Small intestine (tissue), 7 donors: ENCODE measurements around the gene TSPOAP1. TPM values are rescaled to one million over a fixed set of nuclear protein-coding genes. Genes with fewer than 3 reads are reported as not detected.

Experiments
- DNase-seq, 2 donors: peaks; one replicate each; pipeline versions ENCODE4 v3.0.0 to v3.0.0-alpha.2; 2013
- FAIRE-seq: peaks from 2 replicates; lab custom pipeline; 2012; peaks lifted over from hg19 to GRCh38; lab: Jason Lieb, UNC
- H3K27ac ChIP-seq, 3 donors: one replicate each; pipeline ENCODE4 v1.5.1; 2013; ENCODE audit warnings: low read length in 2 of 3, mild to moderate bottlenecking in 2 of 3, control low read depth in 1 of 3, inconsistent platforms in 1 of 3, low read depth in 1 of 3, moderate library complexity in 1 of 3
- H3K27me3 ChIP-seq, 3 donors: one replicate each; pipeline ENCODE4 v1.6.1; 2013; ENCODE audit warnings: low read length in 3 of 3, inconsistent platforms in 1 of 3; ENCODE audit not compliant: control insufficient read depth in 3 of 3, insufficient read depth in 3 of 3
- H3K36me3 ChIP-seq, 3 donors: one replicate each; pipeline ENCODE4 v1.6.1; 2013; ENCODE audit warnings: low read length in 3 of 3, inconsistent platforms in 1 of 3, low read depth in 1 of 3, mild to moderate bottlenecking in 1 of 3, moderate library complexity in 1 of 3; ENCODE audit not compliant: control insufficient read depth in 3 of 3, insufficient read depth in 2 of 3
- H3K4me1 ChIP-seq, 3 donors: one replicate each; pipeline ENCODE4 v1.6.1; 2013; ENCODE audit warnings: low read length in 2 of 3, inconsistent platforms in 1 of 3, low read depth in 1 of 3, mild to moderate bottlenecking in 1 of 3, moderate library complexity in 1 of 3; ENCODE audit not compliant: control insufficient read depth in 3 of 3, insufficient read depth in 2 of 3
- H3K4me3 ChIP-seq, 3 donors: one replicate each; pipeline ENCODE4 v1.5.1; 2013; ENCODE audit warnings: low read length in 3 of 3, control low read depth in 1 of 3, inconsistent platforms in 1 of 3, low read depth in 1 of 3, mild to moderate bottlenecking in 1 of 3, moderate library complexity in 1 of 3
- H3K9me3 ChIP-seq, 2 donors: one replicate each; pipeline ENCODE4 v1.6.1; 2013; ENCODE audit warnings: low read depth in 1 of 2, low read length in 1 of 2; ENCODE audit not compliant: control insufficient read depth in 2 of 2, insufficient read depth in 1 of 2
- WGBS, 3 donors: extraction: QIAGEN DNeasy Blood & Tissue Kit; methylation state at CpG; one replicate each; pipeline ENCODE4 v1.1.7; 2013; 5-methylcytosine and 5-hydroxymethylcytosine counted together
- polyA plus RNA-seq, 4 donors: library from polyadenylated mRNA; stranded (reverse) in 3 of 4; unstranded in 1 of 4; fragments of 200-250 nt in 3 of 4; fragments of 120-200 nt in 1 of 4; gene quantifications; one replicate each; pipeline versions ENCODE4 v1.2.1 to v1.2.3, GENCODE V29; 2013
- donor health status: healthy with polysubstance abuse.
- donor health status: control.
- donor health status: control.
- donor health status: Bipolar disorder and iron deficiency.
- donor health status: healthy.

Gene TSPOAP1
- polyA plus RNA-seq, 4 donors: 0.89 to 10.9 (median 2.6) TPM

DNA sequence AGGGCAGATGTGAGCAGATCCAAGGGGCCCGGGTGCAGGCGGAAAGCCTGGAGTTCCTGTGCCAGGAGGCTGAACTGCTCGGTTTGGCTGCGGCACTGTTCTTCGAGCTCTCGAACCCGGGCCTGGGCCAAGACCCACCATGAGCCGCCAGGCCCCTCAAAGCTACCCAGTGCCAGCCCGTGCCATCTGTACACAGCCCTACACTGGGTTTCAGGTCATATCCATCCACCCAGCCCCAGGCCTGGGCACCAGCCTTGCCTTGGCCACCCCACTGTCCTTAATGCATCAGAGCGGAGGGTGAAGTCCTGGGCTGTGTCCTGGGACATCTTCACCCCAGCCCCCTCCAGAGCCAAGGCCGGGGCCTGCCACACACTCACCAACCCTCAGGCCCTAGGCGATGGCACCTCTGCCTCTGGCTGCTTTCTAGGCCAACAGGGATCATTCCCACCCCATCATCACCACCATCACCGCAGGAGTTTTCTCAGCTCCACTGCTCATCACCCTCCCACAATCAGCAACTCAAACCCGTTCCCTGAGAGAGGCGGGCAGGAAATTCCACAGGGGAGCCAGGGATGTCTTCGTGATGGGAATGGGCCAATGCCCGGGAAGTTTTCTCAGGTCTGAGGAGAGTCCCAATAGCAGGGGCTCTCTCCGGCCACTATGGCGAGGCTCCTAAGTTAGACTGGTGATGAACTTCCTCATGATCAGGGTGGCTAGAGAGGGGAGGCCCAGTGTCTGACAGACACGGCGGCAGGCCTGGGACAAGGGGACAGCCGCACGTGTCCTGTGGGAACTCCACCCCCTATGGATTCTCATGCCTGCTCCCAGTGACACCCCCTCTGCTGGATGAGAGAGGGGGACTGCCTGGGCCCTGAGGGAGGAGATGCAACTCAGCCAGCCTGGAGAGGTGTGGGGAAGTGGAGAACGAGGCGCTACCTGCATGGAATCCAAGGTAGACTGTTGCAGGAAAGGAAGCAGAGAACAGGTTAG lies 9.1 kb downstream of the TSPOAP1 start:
- no peak for DNase-seq
- no peak for FAIRE-seq
- Histone ChIP-seq H3K36me3 (peaks cover 0 to 11% (median 0%) of the 10 kb centered on the region in 3 donors), H3K27ac (no peak overlapping the region), H3K27me3 (peaks cover 0 to 3% (median 0%) of the 10 kb centered on the region in 3 donors), H3K9me3 (no peaks in the 10 kb centered on the region), H3K4me1 (peaks cover 0 to 13% (median 0%) of the 10 kb centered on the region in 3 donors), H3K4me3 (no peak overlapping the region)
- whole genome bisulfite sequencing, 3 donors: 86 to 95% (median 91%) methylated on average over 25 of the region's 25 CpGs

DNA sequence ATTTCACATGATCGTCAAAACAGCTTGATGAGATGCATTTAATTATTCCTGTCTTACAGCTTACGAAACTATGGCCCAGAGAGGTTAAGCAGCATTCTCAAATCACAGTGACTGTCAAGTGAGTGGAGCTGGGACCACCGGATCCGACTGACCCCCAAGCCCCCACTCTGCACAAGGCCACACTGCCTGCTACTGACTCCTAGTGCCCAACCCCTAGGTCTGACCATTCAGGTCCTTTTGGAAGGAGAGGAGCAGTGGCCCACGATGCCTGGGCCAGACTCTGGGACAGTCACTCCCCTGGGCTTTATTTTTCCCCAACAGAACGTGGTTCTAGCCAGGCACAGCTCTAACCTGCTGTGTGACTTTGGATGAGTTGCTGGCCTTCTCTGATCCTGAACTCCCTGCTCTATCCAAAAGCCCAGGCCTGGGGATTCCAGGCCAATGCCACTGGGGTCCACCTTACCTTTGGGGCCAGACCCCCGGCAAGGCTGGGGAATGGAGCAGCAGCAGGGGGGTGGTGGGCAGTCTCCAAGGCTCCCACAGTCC lies 9.9 kb downstream of the TSPOAP1 start:
- Histone ChIP-seq H3K27ac (no peak overlapping the region), H3K36me3 (peaks cover 0 to 11% (median 0%) of the 10 kb centered on the region in 3 donors), H3K27me3 (no peaks in the 10 kb centered on the region), H3K4me3 (no peak overlapping the region), H3K4me1 (peaks cover 0 to 9% (median 0%) of the 10 kb centered on the region in 3 donors), H3K9me3 (no peaks in the 10 kb centered on the region)
- no peak for DNase-seq
- no peak for FAIRE-seq
- 85 to 87% (median 86%) methylated on average over 7 of the region's 7 CpGs for WGBS, 3 donors

- H3K36me3 ChIP-seq: peaks cover 0 to 11% (median 0%) of the 10 kb centered on the region in 3 donors
- H3K4me1 ChIP-seq: peaks cover 0 to 6% (median 0%) of the 10 kb centered on the region in 3 donors
- H3K4me3 ChIP-seq: no peak overlapping the region
- H3K27me3 ChIP-seq: no peaks in the 10 kb centered on the region
- peak overlapping the region in 2 of 3 donors; percentile 33 to 51 for H3K27ac ChIP-seq
- WGBS, 3 donors: 73 to 89% (median 75%) methylated on average over 9 of the region's 9 CpGs
- no peak for FAIRE-seq
- H3K9me3 ChIP-seq: no peaks in the 10 kb centered on the region
- DNase-seq: no peak
Observed at GRCh38 chr17:58318065-58318481, 10.5 kb downstream of the TSPOAP1 start.

DNA sequence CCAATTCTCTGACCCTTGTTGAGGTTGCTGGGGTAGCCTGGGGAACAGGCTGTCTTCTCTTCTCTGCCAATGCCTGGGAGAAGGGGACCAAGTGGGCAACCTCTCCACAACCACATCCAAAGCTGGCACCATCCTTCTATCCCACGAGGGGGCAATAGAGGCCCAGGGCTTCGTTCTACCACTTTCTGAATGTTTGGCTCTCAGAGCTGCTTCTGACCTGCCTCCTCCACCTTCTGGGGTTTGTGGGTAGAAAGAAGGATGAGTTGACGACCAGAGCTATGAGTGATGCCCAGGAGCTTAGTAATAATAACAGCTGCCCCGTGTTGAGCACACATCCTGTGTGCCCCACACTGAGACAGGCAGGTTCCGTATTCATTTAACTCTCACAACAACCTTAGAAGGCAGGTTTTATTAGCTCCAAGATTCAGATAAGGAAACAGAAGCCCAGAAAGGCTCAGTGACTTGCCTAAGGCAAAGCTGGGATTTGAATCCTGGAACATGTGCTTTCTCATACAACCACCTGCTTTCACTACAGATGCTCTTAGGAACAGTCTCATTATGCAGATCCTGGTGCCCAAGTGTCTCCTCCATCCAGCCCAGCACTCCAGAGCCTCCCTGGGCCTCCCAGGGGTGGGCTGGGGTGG lies 11.1 kb downstream of the TSPOAP1 start:
- WGBS, 3 donors: 3 to 20% (median 11%) methylated on average over 5 of the region's 5 CpGs
- DNase-seq (peak; percentile 63 to 78), FAIRE-seq (no peak)
- Histone ChIP-seq H3K27ac (peak overlapping the region in 2 of 3 donors; percentile 33 to 51), H3K4me3 (no peak overlapping the region), H3K36me3 (peaks cover 0 to 10% (median 0%) of the 10 kb centered on the region in 3 donors), H3K27me3 (no peaks in the 10 kb centered on the region), H3K9me3 (no peaks in the 10 kb centered on the region), H3K4me1 (peaks cover 0 to 6% (median 0%) of the 10 kb centered on the region in 3 donors)

DNA sequence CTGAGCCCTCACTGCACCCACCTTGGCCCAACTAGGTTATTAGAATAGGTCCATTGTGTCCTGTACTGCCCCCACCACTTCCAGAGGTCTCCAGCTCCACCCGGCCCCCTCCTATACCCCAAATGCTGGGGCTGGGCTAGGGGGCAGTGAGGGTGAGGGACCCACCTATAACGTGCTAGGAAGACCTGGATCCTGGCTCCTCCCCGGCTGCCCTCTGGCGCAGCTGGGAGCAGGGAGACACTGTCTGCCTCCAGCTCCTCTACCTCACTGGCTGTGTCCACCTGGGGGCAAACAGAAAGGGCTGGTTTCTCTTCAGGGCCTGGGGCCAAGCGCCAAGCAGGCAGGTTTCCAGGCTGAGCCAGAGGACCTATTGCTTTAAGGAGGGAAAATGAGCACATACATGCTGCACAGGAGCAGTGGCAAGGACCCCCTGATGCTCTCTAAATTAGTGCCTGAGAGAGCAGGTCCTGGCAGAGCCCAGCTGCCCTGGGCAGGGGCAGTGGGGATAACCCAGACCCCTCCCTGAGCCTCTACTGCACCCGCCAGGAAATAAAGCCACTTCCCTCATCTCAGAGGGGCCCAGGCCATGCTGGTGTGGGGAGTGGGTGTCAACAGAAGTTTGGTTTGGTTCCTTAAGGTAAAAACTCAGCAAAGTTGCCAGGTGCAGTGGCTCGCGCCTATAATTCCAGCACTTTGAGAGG lies 12.2 kb downstream of the TSPOAP1 start:
- H3K4me3 ChIP-seq: no peak overlapping the region
- H3K27ac ChIP-seq: no peak overlapping the region
- FAIRE-seq (no peak), DNase-seq (no peak)
- H3K9me3 ChIP-seq: no peaks in the 10 kb centered on the region
- WGBS, 3 donors: 92 to 96% (median 94%) methylated on average over 8 of the region's 8 CpGs
- H3K27me3 ChIP-seq: no peaks in the 10 kb centered on the region
- peaks cover 0 to 6% (median 0%) of the 10 kb centered on the region in 3 donors for H3K4me1 ChIP-seq
- peaks cover 0 to 3% (median 0%) of the 10 kb centered on the region in 3 donors for H3K36me3 ChIP-seq

DNA sequence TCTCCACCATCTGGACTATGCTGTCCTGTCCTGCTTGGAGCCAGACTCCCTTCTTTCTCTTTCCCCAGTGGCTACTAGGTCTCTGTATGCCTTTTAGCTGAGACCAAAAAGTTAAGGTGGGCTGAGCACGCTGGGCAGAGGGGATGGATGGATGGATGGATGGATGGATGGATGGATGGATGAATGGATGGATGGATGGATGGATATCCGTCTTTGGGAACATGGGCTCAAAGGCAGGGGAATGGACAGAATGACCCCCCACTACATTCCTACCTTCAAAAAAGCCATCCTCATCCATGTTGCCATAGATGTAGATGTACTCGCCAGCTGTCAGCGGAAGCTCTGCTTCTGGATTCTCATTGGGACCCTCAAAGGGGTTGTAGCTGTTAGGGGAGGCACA lies 12.8 kb downstream of the TSPOAP1 start:
- DNase-seq (no peak), FAIRE-seq (no peak)
- Histone ChIP-seq H3K4me3 (no peak overlapping the region), H3K27ac (no peak overlapping the region), H3K9me3 (no peaks in the 10 kb centered on the region), H3K27me3 (no peaks in the 10 kb centered on the region), H3K36me3 (peaks cover 0 to 2% (median 0%) of the 10 kb centered on the region in 3 donors), H3K4me1 (peaks cover 0 to 6% (median 0%) of the 10 kb centered on the region in 3 donors)
- 94 to 98% (median 97%) methylated on average over 4 of the region's 4 CpGs for WGBS, 3 donors

DNA sequence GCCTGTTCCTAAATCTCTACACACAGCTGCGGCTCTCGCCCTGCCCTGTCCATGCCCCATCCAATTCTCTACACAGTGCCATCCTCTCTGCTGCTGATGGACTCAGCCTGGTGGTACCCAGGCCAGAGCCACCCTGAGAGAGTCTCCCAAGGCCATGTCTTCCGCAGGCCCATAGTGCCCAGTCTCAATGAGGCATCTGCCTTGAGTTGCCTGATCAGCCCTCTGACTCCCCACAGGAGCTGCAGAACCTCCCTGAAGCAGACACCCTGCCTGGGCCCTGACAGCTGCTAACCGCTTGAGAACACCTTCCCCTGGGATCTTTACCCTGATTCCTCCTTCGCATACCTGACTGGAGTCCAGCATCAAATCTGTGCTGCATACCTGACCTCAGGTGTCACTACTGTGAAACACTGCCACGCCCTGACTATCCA lies 13.3 kb downstream of the TSPOAP1 start:
- no peak overlapping the region for H3K4me3 ChIP-seq
- H3K9me3 ChIP-seq: no peaks in the 10 kb centered on the region
- DNase-seq (no peak), FAIRE-seq (no peak)
- H3K4me1 ChIP-seq: peaks cover 0 to 6% (median 0%) of the 10 kb centered on the region in 3 donors
- no peak overlapping the region for H3K27ac ChIP-seq
- H3K27me3 ChIP-seq: no peaks in the 10 kb centered on the region
- H3K36me3 ChIP-seq: peaks cover 0 to 2% (median 0%) of the 10 kb centered on the region in 3 donors
- 90 to 93% (median 91%) methylated on average over 6 of the region's 6 CpGs for WGBS, 3 donors
